Ureter (tissue), 1 donor: Measurements from ENCODE around the gene CYP26B1. TPM values are rescaled to one million over a fixed set of nuclear protein-coding genes. Genes with fewer than 3 reads are reported as not detected.

Source experiments
- DNase-seq: peaks from one replicate; pipeline ENCODE4 v3.0.0-alpha.2; 2020; ENCODE audit warnings: low spot score
- total RNA-seq: library from RNA; stranded (reverse); gene quantifications from one replicate; pipeline ENCODE4 v1.2.4, GENCODE V29; 2023
- donor health status: DM: yes; HTN: yes; CAD: no.

Gene CYP26B1
- total RNA-seq, 1 donor from 2014 or later = 1.1 TPM

DNA sequence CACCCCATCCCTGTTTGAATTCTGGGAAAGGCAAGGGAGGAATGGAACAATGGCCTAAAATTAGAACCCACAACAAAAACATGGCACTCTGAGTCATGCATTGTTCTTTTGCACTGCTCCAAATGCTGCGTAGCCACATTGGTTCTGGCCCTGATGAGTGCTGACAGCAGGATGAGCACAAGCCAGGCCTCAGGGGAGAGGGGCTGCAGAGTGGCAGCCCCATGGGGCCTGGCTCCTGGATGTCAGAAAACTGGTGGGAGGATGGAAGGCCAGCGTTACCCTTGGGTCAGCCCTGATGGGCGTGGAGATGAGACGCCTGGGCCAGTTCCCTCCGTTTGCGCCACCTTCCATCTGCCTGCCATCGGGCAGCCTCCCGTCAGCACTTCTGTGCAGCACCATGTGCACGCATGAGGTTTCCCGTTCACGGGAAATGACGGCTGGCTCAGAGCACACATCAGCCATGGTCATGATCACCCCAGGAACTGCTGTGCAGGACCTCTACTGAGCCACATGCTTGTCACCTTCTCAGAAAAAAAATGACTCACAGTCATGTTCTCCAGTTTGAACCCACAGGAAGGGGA, 65.6 kb downstream of the CYP26B1 start:
- no peak for DNase-seq

DNA sequence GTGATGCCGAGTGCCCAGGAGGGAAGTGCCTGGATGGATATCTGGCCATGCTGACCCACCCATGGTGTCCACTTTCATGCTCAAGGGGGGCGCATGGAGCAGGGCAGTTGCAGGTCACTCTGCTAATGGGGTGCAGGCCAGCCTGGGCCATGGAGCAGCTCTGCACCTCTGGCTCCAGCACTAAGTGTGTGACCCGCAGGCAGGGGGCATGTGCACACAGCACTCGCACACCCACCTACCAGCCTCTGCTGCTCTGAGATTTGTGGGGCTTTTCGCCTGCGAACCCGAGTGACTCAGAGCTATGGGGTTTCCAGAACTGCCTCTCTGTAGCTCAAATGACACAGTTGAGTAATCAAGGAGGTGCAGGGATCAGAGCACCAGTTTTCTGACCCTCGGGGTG, 66.2 kb downstream of the CYP26B1 start:
- DNase-seq = no peak

DNA sequence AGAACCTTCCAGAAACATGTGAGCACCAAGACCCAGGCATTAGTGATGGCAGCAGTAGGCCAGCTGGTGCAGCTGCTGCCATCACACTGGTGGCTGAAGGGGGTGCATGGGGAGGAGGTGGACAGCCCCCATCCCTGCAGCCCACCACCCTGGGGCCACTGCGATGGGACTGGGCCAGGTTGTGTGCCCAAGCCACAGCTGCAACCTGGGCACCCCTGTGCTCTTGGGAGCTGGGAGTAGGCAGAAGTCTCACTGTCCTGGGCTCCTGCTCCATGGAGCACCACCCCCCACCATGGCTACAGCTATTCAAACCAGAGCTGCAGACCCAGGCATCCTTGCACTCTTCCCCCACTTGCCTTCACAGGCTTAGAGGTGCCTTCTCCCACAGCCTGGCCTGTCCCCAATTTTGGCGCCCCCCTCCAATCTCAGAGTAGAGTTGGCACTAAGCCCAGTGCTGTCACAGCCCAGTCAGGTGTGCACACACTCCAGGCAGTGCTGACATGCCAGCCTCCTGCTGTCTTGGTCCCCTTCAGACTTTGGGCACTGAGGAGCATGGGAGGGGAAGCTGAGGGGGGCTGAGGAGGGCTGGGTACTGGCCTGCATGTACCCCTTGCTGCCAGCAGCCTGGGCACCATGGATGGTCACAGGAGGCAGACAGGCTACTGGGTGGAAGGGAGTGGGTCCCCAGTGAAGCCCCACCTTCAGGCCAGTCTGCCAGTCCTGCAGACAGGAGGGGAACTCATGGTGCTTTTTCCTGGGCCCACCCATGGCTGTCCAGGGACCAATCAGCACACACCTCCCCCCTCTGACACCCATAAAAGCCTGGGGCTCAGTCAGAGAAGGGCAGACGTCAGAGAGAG, 67.1 kb downstream of the CYP26B1 start:
- DNase-seq = no peak
